MV-4-11 (cell line): ENCODE results near the gene GALNT2.

Experiments
- DNase-seq: peaks from one replicate; lab custom pipeline; 2025; lab: John Stamatoyannopoulos, UW

The GALNT2 gene

DNA sequence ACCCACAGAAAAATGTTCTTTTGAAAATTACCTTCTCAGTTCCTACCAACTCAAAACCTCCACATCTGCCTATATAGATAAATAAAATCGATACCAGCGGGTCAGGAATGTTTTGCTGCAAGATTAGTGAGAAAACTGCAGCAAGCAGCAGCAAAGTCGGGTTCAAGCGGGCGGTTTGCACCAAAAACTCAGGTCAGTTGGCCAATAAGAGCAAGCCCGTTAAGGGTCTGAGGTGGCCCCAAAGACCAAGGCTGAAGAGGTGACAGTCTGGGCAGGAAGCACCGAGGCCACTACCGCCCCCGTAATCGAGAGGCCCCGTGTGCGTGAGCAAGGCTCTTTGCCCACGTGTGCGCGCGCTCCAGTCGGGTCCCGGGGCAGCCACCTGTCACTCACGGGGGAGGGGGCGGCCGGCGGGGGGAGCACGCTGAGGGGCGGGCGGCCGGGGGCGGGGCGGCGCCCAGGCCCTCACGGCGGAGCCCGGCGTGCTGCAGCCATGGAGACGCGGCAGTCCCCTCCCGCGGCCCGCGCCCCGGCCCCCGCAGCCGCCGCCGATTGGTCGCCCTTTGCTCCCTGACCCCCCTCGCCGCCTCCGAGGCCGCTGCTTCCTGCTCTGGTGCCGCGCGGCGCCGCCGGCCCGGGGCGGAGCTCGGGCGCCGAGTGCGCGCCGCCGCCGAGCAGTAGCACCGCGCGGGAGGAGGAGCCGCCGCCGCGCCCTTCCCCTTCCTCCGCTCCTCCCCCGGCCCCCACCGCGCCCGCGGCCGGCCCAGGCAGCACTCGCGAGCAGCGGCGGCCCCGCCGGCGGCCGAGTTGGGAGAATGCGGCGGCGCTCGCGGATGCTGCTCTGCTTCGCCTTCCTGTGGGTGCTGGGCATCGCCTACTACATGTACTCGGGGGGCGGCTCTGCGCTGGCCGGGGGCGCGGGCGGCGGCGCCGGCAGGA lies at the start of gene GALNT2:
TSS of gene GALNT2 (plus strand) at position 773 of the 939 bp plus-strand sequence. CDS start at position 816, 43 bp downstream.
- DNase-seq = peak; percentile 77

DNA sequence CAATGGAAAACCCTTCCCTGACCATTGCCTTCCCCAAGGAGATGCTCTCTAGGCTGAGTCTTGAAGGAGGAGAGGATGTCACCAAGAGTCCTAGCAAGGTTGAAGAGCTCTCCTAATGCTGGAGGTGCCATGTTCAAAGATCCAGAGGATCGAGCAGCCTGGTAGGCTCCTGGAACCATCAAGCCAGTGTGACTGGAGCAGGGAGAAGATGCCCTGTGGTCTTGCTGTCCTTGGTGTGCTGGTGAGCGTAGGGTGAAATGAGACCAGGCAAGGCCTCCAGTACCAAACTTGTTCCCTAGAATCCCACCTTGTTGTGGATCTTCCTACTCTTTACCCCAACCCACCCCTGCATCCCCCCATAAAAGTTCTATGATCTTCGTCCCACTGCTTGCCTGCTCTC lies 46.6 kb upstream of the GALNT2 start:
- DNase-seq = no peak

DNA sequence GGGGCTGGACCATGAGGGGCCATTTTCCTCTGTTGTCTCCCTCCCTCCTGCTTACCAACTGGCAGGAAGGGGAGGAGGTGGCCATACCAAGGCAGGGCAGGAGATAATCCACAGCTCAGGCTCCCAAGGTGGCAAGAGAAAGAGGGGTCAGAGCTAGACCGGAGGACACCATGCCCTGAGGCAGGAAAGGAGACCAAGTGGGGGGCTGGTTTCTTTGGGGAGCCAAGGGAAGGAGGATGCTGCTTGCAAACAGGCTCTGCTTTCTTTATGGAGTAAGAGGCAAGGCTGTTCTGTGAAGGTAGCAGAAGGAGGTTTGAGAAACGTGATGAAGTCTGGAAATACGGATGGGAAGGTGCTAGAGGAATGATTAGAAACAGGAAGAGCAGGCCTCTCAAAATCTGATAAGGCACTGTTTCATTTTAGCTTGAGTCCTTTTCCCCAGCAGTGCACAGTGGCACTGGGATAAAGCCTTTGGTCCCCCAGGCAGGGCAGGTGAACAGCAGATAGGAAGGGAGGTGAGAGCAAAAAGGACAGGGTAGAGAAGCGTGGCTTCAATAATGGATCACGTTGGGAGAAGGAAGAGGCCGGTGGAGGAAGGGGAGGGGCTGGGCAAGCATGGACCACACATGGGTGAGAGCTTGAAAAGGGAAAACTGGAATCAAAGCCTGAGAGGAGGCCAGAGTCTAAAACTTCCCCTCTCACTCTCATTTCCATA lies 44.2 kb upstream of the GALNT2 start:
- no peak for DNase-seq

DNA sequence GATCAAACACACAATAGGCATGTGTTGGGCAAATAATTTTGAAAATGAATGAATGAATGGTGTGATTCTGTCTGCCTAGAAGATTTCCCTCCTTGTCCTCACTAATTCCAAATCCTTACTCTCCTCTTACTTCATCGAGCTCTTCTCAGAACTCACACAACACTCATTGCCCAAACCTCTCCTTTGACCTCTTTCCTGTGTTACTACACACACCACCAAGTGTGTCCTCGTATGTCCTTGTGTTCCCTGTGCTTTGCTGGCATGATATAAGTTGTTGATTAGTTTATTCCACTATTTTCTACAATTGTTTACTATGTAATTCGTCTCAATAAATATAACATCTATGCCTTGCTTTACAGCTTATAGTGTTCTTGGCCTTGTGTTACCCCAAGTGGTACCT lies 41.4 kb upstream of the GALNT2 start:
- no peak for DNase-seq

DNA sequence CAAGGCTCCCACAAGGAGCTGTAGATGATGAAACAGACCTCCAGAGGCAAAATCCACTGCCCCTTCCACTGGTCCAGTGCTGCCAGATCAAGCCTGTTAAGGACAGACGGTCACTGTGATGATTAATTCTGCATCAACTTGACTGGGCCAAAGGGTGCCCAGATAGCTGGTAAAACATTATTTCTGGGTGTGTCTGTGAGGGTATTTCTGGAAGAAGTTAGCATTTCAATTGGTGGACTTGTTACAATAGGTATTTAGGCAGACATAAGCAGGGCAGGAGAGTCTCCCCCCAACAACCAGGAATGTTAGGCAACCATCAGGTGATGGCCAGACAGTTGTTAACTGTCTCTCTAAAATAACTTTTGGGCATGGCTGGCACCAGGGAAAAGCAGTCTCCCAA lies 40.9 kb upstream of the GALNT2 start:
- DNase-seq = no peak

DNA sequence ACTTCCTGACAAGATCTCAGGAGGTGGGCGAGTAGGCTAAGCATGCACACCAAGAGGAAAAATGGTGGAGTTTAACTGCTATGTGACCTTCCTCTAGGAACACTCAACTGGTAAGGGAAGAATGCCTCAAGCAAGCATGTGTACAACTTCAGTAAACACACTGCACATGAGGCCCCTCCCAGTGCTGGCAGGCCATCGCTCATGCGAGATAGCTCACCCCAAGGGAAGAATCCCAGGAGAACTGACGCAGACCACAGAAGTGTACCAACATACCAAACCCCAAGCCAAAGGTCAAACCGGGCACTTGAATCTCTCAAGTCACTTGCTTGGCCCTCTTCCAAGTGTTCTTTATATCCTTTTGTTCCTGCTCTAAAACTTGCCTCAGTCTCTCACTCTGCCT lies 40.5 kb upstream of the GALNT2 start:
- DNase-seq = no peak

DNA sequence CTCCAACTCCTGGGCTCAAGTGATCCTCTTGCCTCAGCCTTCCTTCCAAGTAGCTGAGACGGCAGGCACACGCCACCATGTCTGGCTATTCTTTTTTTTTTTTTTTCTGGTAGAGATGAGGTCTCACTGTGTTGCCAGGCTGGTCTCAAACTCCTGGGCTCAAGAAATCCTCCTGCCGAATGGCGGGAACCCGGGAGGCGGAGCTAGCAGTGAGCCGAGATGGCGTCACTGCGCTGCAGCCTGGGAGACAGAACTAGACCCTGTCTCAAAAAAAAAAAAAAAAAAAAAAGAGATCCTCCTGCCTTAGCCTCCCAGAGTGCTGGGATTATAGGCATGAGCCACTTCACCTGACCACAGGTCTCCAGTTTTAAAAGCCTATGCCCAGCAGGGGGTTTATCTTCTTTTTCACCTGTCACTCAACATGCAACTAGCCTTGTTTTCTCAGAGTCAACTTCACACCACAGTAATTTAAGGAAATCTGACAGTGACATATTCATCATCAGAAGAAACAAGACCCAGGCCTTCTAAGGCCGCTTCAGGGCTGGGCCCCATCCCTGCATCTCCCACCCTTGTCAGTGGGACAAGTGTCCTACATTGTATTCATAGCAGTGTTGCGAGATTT lies 38.3 kb upstream of the GALNT2 start:
- DNase-seq = no peak

DNA sequence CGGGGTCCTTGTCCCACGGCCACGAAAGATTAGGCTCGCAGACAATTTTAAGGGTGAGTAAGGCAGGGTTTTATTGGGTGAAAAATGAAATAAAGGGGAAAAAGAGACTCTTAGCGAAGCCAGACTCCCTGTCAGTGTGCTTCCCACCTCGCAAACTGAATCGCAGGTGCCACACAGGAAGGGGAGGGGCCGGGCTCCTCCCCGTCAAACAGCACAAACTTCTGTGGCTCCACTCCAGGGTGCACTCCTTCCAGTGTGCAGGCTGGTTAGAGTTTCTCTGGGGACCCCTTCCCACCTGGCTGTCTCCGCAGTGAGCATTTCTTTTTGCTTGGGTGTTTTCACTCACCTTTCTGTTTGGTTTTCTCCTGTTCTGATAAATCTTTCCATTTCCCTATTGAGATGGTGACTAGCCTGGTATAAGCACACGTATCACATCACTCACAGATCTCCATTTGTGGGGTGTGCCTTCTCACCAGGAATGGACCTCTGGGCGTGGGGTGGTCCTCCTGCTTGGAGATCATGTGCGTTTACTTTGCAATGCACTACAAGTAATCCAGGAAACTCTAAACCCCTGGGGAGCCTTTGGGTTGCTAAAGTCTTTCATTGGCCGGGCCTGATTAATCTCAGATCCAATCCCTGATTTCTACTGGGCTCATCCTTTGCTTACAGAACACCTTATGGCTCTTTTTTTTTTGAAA lies 37.6 kb upstream of the GALNT2 start:
- DNase-seq = no peak

DNA sequence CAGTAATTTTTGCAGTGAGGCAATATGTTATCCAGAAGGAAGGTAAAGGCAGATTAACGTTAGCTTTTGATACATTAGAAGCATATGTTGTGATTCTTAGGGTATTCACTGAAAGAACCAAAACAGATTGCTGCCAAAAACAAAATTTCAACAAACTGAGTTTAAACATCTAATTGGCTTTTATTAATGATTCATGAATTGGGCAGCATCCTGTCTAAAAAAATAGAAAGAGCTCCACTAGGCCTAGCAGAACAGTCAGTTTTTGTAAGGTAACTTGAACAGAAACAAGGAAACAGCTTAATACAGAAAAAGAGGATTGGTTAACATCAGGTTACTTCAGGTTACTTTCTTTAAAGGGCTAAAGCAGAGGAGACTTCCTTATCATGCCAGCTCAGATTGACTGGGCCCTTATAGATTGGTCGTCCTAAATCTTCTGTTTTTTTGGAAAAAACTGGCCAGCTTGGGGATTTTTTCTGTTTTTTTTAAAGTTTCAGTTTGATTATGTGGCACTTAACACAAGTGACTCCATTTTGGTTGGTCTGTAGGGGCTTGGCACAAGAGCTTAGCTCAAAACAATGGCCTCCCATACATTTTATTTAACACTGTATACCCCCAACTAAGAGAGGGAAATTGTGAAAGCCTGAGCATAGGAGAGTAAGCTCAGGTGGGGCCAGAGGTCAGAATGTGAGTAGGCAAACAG lies 36.8 kb upstream of the GALNT2 start:
- DNase-seq = no peak

DNA sequence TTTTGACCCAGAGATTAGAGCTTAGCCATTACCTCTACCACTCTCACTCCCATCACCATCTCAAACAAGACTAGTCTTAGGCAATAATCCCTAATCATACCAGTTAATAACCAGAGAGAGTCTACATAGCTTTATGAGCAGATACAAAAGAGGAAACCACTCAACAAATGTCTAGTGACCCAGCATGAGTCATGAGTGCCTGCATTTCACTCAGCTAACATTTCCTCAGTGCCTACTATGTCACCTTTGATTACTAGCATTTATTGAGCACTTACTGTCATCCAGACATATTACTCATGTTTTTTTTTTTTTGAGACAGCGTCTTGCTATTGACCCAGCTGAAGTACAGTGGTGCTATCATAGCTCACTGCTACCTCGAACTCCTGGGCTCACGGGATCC lies 35.9 kb upstream of the GALNT2 start:
- DNase-seq = peak; percentile 61

DNA sequence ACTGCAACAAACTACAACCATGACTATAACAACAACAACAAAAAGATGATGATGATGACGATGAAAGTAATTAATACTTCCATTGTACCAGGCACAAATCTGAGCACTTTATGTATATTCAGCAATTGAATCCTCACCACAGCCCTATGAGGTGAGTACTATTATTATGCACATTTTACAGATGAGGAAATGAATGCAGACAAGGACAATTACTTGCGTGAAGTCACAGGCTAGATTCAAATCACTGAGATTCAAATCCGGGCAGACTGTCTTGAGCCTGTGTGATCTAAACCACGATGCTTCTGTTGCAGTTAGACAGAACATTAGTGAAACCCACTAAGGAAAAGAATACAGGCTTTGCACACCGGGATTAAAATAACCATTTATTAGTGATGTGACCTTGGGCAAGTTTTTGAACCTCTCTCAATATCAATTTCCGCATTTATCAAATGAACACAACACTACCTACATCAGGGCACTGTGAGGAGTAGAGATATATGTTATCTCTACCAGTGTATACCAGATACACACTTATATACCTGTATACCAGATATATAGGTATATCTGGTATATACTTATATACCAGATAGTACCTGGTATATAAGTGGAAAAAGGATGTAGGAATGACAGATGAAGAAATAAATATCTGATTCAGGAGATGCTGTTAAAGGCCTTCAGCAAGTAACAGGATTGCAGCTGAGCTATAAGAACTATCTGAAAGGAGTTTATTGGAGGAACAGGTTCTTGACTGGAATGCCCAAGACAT lies 34.3 kb upstream of the GALNT2 start:
- no peak for DNase-seq

DNA sequence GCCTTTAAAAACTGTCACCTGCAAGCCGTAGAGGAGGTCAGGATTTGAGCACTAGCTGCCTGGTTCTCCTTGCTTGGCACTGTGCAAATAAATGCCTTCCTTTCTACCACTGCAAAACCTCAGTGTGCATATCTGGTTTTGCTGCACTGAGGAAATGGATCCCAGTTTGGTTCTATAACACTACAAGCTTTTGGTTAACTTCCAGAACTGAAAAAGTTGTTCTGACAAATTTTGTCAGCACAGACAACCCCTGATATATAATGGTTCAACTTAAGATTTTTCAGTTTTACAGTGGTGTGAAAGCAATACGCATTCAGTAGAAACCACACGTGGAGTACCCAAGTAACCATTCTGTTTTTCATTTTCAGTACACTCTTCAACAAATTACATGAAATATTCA lies 29.8 kb upstream of the GALNT2 start:
- no peak for DNase-seq

DNA sequence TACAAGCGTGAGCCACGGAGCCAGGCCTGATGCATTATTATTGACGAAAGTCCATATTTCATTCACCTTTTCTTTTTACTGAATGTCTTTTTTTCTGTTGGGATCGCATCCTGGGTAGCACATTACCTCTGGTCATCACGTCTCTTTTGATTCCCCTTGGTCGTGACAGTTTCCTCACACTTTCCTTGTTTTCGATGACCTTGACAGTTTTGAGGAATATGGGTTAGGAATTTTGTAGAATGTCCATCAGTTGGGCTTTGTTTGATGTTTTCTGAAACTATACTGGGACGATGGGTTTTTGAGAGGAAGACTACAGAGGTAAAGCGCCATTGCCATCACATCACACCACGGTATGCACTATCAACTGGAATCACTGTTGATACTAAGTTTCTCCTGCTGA lies 26.6 kb upstream of the GALNT2 start:
- DNase-seq = no peak

DNA sequence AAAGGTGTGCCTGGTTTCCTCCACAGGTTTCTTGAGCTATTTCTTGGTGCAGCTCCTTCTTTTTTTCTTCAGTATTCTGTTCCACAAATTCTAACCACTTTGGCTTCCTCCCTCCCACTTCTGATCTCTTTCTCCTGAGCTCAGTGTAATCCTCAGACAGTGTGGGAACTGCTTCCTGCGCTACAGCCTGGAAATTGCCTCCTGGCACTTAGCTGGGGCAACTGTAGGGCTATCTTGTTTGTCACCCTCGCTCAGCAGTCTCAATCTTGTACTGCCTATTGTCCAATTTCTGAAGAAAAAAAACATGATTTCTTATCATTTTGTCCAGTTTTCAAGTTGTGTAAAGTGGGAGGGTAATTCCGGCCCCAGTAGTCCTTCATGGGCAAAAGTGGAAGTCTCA lies 24.0 kb upstream of the GALNT2 start:
- DNase-seq = no peak

DNA sequence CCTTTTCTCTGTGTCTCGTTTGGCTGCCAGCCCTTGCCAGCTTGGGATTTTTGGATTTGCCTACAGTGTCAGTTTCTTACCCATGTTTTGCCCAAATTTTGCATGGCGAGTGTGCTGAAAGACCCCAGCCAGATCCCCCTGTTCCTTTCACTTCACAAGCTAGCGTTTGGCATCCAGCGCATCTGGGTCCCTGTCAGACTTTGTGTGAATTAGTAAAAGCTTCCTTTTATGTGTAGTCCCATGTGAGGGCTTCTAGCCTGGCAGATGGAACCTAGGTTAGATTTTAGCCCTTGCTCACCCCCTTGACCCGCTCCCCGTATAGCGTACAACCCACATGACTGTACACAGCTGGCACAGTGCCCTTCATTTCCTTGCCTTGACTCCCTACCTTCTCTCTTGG lies 22.3 kb upstream of the GALNT2 start:
- no peak for DNase-seq

DNA sequence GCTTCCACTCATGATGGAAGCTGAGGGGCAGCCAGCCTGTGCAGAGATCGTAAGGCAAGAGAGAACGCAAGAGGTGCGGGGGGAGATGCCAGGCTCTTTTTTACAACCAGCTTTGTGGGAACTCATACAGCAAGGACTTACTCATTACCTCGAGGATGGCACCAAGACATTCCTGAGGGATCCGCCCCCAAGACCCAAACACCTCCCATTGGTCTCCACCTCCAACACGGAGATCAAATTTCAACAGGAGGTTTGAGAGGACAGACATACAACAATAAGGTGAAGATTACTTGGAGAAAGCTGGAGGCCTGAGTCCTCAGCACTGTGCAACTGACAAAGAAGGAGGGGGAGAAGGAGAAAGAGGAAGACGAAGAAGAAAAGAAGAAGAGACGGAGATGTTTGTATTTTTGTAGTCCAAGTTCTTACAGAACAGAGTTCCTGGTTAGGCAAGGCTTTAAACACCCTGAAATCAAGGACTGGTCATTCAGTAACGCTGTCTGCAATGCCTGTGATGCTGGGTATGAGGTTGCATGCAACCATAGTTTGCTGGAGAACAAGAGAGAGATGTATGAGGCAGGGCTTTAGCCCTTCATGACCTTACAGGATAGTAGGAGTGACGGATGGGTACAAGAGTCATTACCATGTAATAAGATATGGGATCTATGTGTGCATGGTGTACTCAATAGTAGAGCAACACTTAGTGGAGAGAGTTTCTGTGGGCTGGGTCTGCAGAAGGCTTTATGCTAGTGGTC lies 19.7 kb upstream of the GALNT2 start:
- no peak for DNase-seq

DNA sequence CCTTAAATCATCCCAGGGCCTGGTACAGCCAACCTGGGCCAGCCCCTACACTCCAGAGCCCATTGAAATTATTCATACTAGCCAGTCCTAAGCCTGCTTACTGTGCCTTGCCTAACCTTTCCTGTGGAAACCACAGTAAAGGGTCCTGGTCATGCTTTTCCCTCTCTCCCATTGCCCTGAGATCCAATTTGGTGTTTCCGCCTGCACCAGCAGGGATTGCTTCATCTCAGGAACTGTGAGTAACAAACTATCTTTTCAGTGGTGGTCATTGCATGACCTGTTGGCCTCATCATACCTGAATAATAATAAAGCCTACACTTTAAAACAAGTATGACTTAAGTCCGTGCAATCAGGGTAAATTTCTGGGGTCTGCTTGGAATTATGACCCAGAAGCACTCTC lies 18.7 kb upstream of the GALNT2 start:
- DNase-seq = no peak

DNA sequence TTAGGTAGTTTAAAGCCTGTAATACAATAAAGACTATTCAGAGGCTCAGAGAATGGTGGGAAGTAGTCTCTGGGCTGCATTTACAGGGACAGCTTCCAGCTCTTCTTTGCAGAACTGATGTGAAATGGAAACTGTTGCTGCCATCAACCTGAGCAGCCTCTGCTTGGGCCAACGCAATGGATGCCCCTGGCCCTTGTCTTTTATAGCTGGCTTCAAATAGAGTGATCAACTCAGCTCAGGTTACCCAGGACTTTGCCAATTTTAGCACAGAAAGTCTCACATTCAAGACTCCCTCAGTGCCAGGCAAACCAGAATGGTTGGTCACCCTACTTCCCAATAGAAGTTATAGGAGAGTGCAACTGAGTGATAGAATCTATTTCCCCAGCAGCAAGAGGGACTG lies 18.1 kb upstream of the GALNT2 start:
- DNase-seq = no peak

DNA sequence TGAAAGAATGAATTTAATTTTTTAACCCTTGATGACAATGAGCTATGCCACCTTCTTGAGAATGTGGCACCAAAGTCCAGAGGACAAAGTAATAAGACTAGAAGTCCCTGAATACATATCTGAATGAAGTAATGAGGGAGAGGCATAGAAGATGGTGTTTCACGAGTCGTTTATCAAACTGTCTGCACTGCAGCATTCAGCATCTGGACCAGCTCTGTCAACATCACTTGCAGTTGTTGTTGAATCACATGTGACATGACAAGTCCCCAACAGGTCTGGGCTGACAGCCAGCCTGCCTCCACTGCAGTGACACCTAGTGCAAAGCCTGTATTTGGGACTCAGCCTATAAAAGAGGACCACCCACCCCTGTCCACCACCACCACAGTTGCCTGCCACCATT lies 17.3 kb upstream of the GALNT2 start:
- no peak for DNase-seq
